HG02610 (cell line): ENCODE results near the gene INPP5D.

Experiments used
- ATAC-seq: cut with Tn5 transposase; IDR thresholded peaks from one replicate; pipeline ENCODE4 v1.9.1; 2021; ENCODE audit warnings: mild to moderate bottlenecking, moderate library complexity; ENCODE audit not compliant: unreplicated experiment

The INPP5D gene

DNA sequence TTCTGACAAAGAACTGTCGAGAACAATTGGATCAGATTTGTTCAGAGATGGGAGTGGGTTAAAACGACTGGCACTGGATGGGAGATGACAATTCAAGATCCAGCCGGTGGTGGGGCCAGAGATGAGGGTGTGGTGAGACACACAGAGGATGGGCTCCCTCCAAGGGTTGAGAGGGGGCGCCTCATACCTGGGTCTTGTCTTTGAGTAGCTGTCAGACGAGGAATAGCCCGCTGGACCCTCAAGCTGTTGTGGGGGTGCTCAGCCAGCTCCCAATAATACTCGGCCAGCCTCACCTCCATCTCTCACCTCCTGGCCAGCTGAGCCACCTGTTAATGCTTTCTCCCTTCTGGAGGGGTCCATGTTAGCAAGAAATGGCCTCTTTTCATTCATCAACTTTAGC lies 14.0 kb downstream of the INPP5D start:
- no peak for ATAC-seq

DNA sequence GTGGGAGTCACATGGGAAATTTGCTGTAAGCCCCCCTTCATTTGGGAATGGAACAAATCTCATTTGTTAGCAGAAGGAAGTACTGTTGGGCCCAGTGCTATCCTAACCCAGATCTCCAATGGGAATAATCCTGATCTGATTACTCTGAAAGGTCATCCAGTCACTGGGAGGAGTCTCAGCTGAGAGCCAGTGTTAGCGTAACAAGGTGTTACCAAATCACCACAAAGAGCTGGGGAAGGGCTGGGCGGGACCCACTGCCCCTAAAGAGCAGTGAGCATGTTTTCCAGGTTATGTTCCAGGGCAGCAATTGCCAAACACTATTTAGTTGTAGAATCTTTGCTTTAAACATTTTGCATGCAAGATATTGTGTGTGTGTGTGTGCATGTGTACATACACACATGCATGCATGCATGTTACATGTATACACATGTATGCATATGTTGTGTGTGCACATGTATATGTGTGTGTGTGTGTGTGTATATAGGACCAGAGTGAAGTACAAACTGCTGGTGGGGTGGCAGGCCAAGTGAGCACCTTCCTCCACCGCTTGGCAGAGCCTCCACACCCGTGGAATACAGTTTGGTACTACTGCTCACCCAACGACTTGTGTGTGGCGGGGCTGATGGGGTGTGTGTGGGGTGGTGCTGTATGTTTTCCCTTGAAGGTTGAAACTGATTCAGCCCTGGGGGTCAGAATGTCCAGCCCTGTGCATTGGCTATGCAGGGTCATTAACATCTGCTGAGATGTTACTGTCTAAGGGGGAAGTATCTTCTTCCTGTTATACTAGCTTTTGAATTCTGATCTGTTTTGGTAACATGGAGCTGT lies 15.2 kb downstream of the INPP5D start:
- peak; percentile 13 for ATAC-seq

DNA sequence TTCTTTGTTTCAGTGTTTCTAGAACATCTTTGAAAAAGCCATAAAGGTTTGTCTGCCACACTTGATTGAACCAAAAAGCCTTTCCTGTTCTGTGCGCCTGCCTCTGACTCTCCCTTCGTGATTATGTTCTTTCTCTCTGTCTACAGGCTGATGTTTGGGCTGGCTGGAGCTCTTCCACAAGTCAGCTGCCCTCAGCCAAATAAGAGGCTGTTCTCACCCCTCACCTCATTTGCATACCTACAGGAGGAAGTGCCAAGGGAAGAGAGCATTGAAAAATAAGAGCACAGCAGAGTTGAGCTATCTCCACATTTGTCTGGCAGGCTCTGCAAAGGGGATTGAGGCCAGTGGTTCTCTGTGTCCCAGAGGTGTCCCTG lies 15.8 kb downstream of the INPP5D start:
- peak; percentile 53 for ATAC-seq

DNA sequence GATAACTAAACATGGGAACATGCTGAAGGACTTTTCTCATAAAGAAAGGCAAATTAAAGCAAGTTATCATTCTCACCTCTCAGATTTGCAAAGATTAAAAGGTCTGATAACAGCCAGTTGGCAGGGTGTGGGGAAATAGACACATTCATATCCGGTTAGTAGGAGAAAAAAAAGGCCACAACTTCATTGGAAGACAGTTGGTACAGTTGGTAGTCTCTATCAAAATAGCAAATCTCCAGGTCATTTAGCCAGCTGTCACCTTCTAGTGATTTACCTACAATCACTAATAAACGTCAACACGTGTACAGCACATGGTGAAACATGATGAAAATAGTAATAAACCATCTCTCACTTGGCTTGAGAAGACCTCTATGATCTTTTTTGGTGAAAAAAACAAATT lies 16.6 kb downstream of the INPP5D start:
- no peak for ATAC-seq

DNA sequence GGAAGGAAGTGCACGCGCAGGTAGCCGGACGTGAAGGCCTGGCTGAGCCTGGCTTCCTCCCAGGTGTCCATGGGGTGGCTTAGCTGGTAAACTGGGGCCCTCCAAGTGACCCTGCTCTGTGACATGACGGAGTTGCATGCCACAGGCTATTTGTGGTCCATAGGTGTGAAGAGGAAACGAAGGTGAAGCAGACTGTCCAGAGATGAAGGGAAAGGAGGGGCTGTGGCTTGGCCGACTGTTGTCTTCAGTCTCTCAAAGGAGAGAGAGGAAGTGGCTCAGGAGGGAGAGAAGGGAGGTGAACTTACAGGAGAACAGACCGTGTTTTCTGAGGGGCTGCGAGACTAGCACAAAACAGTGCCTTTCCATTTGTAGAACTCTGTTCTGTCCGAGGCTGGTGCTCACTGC lies 19.3 kb downstream of the INPP5D start:
- ATAC-seq = peak; percentile 37

DNA sequence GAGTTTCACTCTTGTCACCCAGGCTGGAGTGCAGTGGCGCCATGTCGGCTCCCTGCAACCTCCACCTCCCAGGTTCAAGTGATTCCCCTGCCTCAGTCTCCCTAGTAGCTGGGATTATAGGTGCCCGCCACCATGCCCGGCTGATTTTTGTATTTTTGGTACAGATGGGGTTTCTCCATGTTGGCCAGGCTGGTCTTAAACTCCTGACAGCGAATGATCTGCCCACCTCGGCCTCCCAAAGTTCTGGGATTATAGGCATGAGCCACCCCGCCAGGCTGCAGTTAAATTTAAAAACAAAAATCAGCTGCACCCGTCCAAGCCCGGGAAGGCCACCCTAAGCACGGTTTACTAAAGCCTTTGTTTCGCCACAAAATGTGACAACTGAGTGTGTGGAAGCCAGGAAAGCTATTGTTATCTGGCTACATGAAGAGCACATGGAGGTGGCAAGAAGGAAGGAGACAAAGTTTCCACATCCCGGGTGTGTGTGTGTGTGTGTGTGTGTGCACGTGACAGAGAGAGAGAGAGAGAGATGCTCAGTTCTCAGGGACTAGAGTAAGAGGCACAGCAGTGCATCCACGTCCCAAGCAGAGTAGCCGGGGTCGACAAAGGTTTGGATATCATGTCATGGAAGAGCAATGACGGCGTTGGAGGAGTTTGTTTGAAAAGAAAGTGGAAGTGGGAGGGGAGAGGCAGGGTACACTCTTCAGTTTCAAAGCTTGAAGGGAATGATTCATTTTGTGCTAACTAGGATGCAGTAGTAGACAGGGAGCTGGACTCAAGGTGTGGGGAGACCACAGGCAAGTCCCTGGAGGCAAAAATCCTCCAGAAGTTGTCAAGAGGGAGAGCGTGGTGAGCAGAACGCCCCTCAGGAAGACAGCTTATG lies 20.1 kb downstream of the INPP5D start:
- ATAC-seq = no peak

DNA sequence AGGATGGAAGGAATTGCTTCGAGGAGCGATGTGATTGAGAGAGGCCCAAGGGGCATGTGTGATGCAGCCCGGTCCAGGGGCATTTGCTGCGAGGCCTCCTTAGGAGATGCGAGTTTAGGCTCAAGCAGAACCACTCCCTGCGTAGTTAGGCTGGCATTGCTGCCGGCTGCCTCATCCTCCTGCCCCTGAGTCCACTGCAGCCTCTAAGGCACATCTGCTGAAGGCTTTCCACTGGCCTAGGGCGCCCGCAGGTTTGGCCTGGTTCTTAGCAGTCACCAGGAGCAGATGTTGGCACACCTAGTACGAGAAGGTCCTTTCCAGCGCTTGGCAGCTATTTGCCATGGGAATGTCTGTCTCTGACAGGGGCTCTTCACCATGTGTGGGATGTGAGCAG lies 20.7 kb downstream of the INPP5D start:
- no peak for ATAC-seq

DNA sequence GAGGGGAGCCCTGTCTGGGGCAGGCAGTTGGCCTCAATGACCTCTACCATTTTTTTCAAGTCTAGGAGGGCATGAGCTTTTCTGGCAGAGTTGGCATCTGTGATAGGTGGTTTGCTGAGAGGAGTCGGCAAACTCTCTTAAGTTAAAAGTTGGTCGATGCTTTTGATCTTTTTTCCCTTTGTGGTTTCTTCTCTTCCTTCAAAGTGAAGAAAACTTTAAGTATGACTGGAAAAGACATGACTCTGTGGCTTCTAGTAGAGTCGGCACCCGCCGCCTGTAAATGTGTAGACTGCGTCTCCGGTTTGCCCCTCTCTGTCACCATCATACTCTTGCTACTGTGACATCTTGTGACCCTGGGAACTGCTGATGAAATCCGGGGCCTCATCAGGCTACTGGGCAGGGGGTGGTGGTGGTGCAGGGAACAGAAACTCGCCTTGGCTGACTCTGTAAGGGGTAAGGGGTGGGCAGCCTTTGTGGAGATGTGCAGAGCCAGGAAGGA lies 21.1 kb downstream of the INPP5D start:
- no peak for ATAC-seq

DNA sequence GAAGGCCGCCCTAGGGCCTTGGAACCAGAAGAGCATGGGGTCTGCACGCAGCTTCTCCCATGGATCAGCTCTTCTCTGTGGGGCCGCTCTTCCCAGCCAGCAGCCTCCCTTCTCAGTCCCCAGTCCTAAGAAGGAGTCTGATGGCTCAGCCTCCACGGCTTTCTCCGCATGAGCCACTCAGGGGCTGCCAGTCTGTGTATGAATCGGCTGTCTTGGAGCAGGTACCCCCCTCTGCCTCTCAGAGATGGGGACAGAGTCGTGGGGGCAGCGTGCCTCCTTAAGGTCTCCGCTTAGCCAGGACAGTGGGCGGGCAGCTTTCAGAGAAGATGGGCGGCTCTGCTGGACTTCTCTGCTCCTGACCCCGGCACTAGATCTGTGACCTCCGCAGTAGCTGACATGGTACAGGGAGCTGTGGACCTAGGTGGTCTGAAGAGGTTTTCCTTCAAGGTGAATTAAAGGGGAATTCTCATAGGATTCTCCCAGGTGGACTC lies 21.6 kb downstream of the INPP5D start:
- ATAC-seq = no peak

DNA sequence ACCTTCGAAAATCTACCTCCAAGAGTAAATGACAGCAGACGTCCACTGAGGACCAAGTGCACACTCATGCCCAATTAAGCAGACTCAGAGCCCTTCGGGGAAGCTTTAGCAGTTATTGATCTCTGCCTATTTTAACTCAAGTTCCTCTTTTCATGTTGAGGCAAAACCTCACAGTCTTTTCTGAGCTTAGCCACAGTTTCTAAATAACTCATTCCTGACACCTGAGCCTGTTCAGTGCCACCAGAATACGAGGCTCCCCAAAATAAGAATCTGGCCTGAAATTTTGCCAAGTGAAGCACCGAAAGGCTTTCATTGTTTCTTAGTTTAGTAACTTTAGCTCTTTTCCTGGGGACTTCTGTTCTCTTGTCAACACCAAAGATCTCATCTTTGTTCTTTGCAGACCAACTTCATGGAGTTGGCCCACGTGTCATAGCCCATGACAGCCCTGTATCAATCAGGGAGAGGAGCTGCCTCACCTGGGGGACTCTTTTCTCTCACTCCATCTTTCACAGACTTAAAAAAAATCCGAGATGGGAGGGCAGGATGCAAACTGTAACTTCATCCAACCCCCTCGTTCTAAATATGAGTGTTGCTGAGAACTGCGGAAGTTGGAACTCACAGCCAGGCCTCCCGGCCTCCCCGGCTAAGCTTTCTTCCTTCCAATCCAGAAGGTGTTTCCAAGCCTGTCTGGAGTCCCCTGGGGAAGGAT lies 22.2 kb downstream of the INPP5D start:
- ATAC-seq = peak; percentile 50

DNA sequence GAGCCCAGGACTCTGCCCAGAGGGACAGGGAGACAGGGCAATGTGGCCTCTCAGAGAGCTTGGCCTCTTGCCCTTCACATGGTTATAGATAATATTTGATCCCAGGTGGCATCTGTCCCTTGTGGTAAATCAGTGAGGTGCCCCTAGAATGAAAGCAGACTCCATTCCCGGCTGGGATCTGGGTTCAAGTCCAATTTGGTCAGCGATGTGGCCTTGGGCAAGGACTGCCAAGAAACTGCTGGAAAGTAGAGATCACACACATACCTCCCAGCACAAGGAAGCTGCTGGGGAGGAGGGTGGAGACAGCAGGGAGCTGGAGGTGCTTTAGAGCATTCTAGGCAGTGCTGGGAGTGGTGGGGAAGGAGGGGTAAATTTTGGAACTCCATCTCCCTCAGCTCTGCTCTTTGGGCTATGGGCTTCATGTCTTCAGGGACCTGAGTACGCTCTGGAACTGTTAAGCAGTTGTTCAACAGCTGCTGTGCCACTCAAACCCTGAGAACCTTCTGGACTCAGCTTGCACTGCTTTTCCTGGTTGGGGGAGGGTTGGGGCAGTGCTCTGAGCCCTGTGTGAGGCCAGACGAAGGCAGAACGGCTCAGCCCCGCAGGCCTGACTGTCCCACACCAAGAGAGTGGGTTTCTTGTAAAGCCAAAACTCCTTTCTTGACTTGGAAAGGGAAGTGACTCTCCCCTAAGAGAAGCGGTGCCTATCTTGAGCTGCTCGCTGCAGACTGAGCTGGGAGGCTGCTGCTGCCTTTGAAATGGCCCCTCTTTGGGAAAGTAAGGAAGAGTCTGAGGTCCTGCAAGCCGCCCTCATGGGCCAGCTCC lies 23.0 kb downstream of the INPP5D start:
- ATAC-seq = no peak

DNA sequence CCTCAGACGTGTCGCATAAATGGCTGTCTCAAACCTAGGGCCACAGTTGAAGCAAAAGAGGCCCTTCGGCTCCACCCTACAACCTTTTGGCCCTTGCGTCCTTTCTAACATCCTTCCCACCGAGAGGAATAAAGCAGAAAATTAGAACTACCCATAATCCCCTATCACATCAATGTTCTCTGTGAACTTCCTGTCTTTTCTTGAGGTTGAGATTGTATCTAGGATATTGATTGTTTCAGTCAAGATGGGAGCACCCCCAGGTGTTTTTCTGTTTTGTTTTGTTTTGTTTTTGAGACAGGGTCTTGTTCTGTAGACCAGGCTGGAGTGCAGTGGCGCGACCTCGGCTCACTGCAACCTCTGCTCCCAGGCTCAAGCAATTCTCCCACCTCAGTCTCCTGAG lies 23.6 kb downstream of the INPP5D start:
- ATAC-seq = no peak

DNA sequence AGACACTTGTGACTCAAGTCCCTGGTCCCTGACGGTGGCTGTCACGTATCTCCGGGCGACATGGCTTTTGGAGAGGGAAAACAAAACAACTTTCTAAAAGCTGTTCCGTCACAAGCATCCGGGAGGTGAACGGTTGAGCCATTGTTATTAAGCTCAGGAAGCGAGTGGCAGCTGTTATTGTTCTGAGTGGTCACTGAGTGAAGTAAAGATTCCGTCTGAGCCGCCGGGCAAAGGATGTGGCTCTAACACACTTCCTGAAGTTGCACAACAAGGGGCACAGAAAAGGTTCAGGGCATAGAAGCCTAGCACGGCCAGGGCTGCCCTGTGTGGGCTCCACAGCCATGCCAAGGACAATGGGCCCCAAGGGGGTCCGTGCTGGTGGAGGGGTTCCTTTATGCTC lies 24.3 kb downstream of the INPP5D start:
- ATAC-seq = no peak

DNA sequence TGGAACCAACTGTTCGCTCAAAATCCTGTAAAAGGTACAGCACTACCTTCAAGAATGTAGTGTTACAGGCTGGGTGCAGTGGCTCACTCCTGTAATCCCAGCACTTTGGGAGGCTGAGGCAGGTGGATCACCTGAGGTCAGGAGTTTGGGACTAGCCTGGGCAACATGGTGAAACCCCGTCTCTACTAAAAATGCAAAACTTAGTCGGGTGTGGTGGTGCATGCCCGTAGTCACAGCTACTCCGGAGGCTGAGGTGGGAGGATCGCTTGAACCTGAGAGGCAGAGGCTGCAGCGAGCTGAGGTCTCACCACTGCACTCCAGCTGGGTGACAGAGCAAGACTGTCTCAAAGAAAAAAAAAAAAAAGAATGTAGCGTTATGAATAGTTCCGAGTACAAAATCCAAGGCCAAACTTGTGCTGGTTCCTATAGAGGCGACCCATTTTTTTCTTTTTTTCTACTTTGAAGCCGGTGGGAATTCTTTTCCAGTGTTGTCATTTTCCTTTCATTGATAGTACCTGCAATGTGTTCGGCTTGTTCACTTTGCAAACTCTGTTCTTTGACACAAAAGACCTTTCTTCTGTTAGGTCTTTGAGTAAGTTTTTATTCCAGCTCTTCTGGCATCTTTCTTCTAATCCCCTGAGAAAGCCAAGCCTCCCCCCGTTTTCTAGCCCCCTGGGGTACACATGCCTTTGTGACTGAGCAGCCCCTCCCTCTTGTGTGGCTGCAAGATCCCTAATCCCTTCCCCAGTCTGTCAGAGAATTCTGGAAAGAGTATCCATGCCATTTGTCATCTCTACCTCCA lies 25.1 kb downstream of the INPP5D start:
- ATAC-seq = no peak

DNA sequence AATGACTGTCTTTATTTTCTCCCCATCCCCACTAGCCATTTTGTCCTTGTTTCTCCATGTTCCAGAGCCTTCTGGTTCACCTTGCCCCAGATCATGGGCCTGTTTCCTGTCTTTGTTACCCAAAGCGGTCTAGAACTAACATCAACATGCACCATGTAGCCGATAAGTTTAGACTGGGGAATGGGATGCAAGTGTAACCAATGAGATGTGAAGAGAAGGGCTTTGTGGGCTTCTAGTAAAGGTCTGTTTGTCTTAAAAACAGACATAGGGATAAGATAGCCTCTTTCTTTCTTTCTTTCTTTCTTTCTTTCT lies 25.7 kb downstream of the INPP5D start:
- ATAC-seq = no peak

DNA sequence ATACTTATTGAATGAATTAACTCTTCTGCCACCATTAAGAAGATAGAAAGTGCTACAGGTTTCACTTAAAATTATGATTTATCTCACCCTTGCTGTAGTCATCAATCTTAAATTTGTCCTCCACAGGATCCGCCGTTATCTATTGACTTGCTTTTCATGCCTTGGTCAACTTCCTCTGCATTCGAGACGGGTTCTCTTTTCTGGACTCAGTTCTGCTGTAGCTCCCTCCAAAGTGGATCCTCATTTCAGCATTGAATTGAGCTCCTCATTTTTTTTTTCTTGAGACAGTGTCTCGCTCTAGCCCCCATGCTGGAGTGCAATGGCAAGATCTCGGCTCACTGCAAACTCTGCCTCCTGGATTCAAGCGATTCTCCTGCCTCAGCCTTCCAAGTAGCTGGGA lies 27.6 kb downstream of the INPP5D start:
- no peak for ATAC-seq

DNA sequence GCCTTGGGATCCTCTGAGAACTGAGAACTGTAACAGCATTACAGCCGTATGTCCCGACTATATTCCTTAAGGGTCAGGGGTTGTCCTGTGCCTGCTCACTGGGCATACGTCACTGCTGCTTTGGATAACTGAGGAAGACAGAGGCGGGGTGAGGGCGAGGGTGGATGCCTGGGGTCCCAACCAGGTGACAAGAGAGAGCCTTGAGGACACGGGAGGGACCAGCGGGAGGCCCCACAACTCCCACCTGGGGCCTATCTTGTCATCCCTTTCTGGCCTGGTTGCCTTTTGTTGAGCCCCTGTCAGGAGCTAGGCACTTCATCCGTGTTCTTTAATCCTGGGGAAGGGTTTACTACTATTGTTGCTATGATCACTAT lies 28.8 kb downstream of the INPP5D start:
- ATAC-seq = no peak

DNA sequence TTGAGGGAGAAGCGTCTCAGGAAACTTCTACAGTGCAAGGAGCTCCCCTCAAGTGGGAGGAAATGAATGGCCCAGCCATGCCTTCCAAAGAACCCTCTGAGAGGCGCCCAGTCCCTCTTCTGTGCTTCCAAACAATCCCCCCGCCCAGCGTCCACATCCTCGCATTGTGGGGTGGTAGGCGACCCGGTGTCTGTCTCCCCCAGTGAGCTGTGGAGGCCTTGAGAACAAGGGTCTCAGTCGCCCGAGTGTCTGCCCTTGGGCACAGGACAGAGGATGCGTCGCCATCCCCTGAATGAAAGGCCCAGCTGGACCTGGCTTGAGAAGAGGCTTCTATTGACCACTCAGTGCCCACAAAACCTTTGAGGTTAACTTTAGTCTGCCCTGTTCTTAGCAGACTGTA lies 29.7 kb downstream of the INPP5D start:
- no peak for ATAC-seq

DNA sequence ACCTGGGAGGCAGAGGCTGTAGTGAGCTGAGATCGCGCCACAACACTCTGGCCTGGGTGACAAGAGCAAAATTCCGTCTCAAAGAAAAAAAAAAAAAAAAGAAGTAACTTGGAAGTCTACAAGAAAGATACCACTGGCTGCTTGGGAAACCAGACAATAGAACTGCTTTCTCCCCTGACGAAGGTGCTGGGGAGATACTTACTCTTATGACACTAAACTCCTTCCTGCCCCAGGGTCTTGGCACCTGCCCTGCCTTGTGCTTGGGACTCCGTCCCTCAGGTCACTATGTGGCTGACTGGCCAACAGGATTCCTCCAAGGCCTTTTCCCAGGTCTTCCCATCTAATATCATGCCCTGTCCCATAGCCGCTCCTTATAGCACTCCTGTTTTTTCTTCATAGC lies 30.7 kb downstream of the INPP5D start:
- no peak for ATAC-seq
